Keratinocyte (primary cell): ENCODE measurements around the gene CLEC3B.

Experiments used
- CTCF ChIP-seq, 3 experiments: IDR thresholded peaks in 1 of 3; conservative IDR thresholded peaks in 1 of 3; optimal IDR thresholded peaks in 1 of 3; 2 replicates in 2 of 3; 3 replicates in 1 of 3; pipeline versions ENCODE3 to v1.5.1; 2011; ENCODE audit warnings: low read length in 3 of 3, mild to moderate bottlenecking in 3 of 3, moderate library complexity in 2 of 3, control low read depth in 1 of 3, inconsistent platforms in 1 of 3; ENCODE audit not compliant: insufficient read depth in 2 of 3; ENCODE audit errors: extremely low read depth in 1 of 3
- EZH2 ChIP-seq: IDR thresholded peaks from one replicate; pipeline ENCODE4 v1.6.1; 2012; ENCODE audit warnings: inconsistent platforms, mild to moderate bottlenecking, low read length, moderate library complexity

- TF ChIP-seq CTCF (optimal IDR thresholded peaks at IDR 0.05 in 1 of 3, IDR thresholded peaks at IDR 0.05 in 1 of 3, conservative IDR thresholded peaks at IDR 0.05 in 1 of 3; ENCODE audit: extremely low read depth in 1 of 3, insufficient read depth in 2 of 3, low read length in 3 of 3) (no peak), EZH2 (no peak)
Observed at GRCh38 chr3:44981751-44982150, 44.4 kb upstream of the CLEC3B start.
